Stimulated activated CD4-positive, alpha-beta T cell treated with anti-CD3 and anti-CD28 coated beads, Interleukin-12 subunit alpha, Interleukin-12 subunit beta, amount 100 ng/mL, for 4 hours (primary cell): ENCODE data around the gene MAGEB3.

ENCODE experiments used
- DNase-seq: peaks from one replicate; pipeline ENCODE4 v3.0.0-alpha.2; 2020

Gene MAGEB3

GRCh38 chrX:30282527-30282926 lies 52.1 kb downstream of the MAGEB3 start:
- no peak for DNase-seq

GRCh38 chrX:30283456-30284200 lies 53.2 kb downstream of the MAGEB3 start:
- DNase-seq, result no peak
